Measurements from ENCODE around the gene AKR1C2. TPM values are rescaled to one million over a fixed set of nuclear protein-coding genes. Genes with fewer than 3 reads are reported as not detected.

Gene AKR1C2
- total and polyA plus RNA-seq, 10 of the 15 experiments (the other 5 are each of a cell fraction or from before 2014, with no cell fraction given) = 0.31 to 0.44 (median 0.36) TPM; not detected in 7

- in situ Hi-C loops (cut with MboI) (no loop called here), intact Hi-C loops (cut with micrococcal nuclease; ENCODE audit: unreplicated experiment) (no loop called here)
- ChIA-PET RAD21 (ENCODE audit: unreplicated experiment) (no interaction called here), SMC1A (ENCODE audit: uncharacterized antibody, unreplicated experiment) (no interaction called here), CTCF (no interaction called here), POLR2A (no interaction called here)
- Histone ChIP-seq H3K9ac (ENCODE audit: control insufficient read depth, insufficient read depth, low read length) (no peak overlapping the region), H3K9me3 (replicated peaks; ENCODE audit: control insufficient read depth, insufficient read depth, low read length) (no peaks in the 10 kb centered on the region), H3K4me1 (ENCODE audit: control insufficient read depth, insufficient read depth, low read length) (no peaks in the 10 kb centered on the region), H3K36me3 (ENCODE audit: control insufficient read depth in 2 of 2, insufficient read depth in 2 of 2, low read length in 1 of 2) (no peaks in the 10 kb centered on the region), H3K79me2 (ENCODE audit: control insufficient read depth, insufficient read depth, low read length) (no peaks in the 10 kb centered on the region), H3K27ac (ENCODE audit: control insufficient read depth, insufficient read depth) (no peak overlapping the region), H3K27me3 (replicated peaks in 1 of 2; ENCODE audit: control insufficient read depth in 2 of 2, insufficient read depth in 2 of 2, low read length in 1 of 2) (no peaks in the 10 kb centered on the region; a peak in 1 of 4 replicates), H2AFZ (ENCODE audit: control insufficient read depth, low read depth, low read length) (no peak overlapping the region), H4K20me1 (ENCODE audit: control insufficient read depth, insufficient read depth) (no peaks in the 10 kb centered on the region), H3K4me3 (no peak overlapping the region), H3K4me2 (ENCODE audit: control insufficient read depth, insufficient read depth) (no peak overlapping the region)
- BruUV-seq (replicated peaks) = no TSS peak
- 0% methylated on average over 1 of the region's 1 CpG for WGBS (ENCODE audit: insufficient coverage, insufficient replicate concordance, low lambda C conversion rate, missing lambda C conversion rate)
- TF ChIP-seq PBX3 (IDR thresholded peaks at IDR 0.05; ENCODE audit: insufficient replicate concordance, low read depth, low read length) = no peak
- TF ChIP-seq ELK1 (IDR thresholded peaks at IDR 0.05; ENCODE audit: low read depth, low read length) = no peak
- no peak for TF ChIP-seq SMC3 (IDR thresholded peaks at IDR 0.05; ENCODE audit: borderline replicate concordance, low read length)
- ATAC-seq (no peak), FAIRE-seq (no peak), DNase-seq (ENCODE audit: low read depth, low spot score) (no peak)
Observed at GRCh38 chr10:5013385-5013784, 9.7 kb upstream of the AKR1C2 start.

- ChIA-PET POLR2A (no interaction called here), RAD21 (ENCODE audit: unreplicated experiment) (no interaction called here), CTCF (no interaction called here), SMC1A (ENCODE audit: uncharacterized antibody, unreplicated experiment) (no interaction called here)
- BruUV-seq (replicated peaks) = no TSS peak
- H3K27me3 ChIP-seq (replicated peaks in 1 of 2; ENCODE audit: control insufficient read depth in 2 of 2, insufficient read depth in 2 of 2, low read length in 1 of 2) = no peaks in the 10 kb centered on the region; a peak in 1 of 4 replicates
- no peak for TF ChIP-seq FOS (IDR thresholded peaks at IDR 0.05; ENCODE audit: borderline replicate concordance, extremely low read depth, insufficient read length)
- no peak for TF ChIP-seq TBL1XR1 (IDR thresholded peaks at IDR 0.05; ENCODE audit: low read depth, low read length)
- TF ChIP-seq BMI1 (IDR thresholded peaks at IDR 0.05; ENCODE audit: borderline replicate concordance) = no peak
- no peak for TF ChIP-seq WRNIP1 (IDR thresholded peaks at IDR 0.05; ENCODE audit: borderline replicate concordance, low read depth, low read length)
- TF ChIP-seq BACH1 (IDR thresholded peaks at IDR 0.05; ENCODE audit: borderline replicate concordance) = no peak
- TF ChIP-seq PML (IDR thresholded peaks at IDR 0.05; ENCODE audit: low read length) = no peak
- no peak for TF ChIP-seq GATAD2B (conservative IDR thresholded peaks at IDR 0.05; ENCODE audit: low read depth)
- TF ChIP-seq MYC (IDR thresholded peaks at IDR 0.05; ENCODE audit: insufficient read depth, insufficient read length, insufficient replicate concordance, low read length, severe bottlenecking) = no peak
- no peak for TF ChIP-seq ASH2L (IDR thresholded peaks at IDR 0.05; ENCODE audit: borderline replicate concordance, low read depth)
- H3K79me2 ChIP-seq (ENCODE audit: control insufficient read depth, insufficient read depth, low read length) = no peaks in the 10 kb centered on the region
- no peak overlapping the region for H3K4me2 ChIP-seq (ENCODE audit: control insufficient read depth, insufficient read depth)
- FAIRE-seq = no peak
- no peak overlapping the region for H2AFZ ChIP-seq (ENCODE audit: control insufficient read depth, low read depth, low read length)
- no peak overlapping the region for H3K4me3 ChIP-seq
- no peak overlapping the region for H3K27ac ChIP-seq (ENCODE audit: control insufficient read depth, insufficient read depth)
- in situ Hi-C loops (cut with MboI) = no loop called here
- no peaks in the 10 kb centered on the region for H3K9me3 ChIP-seq (replicated peaks; ENCODE audit: control insufficient read depth, insufficient read depth, low read length)
- no peaks in the 10 kb centered on the region for H3K36me3 ChIP-seq (ENCODE audit: control insufficient read depth in 2 of 2, insufficient read depth in 2 of 2, low read length in 1 of 2)
- intact Hi-C loops (cut with micrococcal nuclease; ENCODE audit: unreplicated experiment) = no loop called here
- no peaks in the 10 kb centered on the region for H3K4me1 ChIP-seq (ENCODE audit: control insufficient read depth, insufficient read depth, low read length)
- no peak for ATAC-seq
- H4K20me1 ChIP-seq (ENCODE audit: control insufficient read depth, insufficient read depth) = no peaks in the 10 kb centered on the region
- 0% methylated on average over 2 of the region's 2 CpGs for WGBS (ENCODE audit: insufficient coverage, insufficient replicate concordance, low lambda C conversion rate, missing lambda C conversion rate)
- no peak overlapping the region for H3K9ac ChIP-seq (ENCODE audit: control insufficient read depth, insufficient read depth, low read length)
- DNase-seq (ENCODE audit: low read depth, low spot score) = no peak
Observed at GRCh38 chr10:5012595-5012994, 8.9 kb upstream of the AKR1C2 start.

Measured in GM12878 (cell line).